Peyer's patch (tissue), 4 donors: ENCODE results near the gene GJA5.

ENCODE experiments used
- POLR2A ChIP-seq, 2 donors: fragments of 450-650 bp; IDR thresholded peaks; one replicate each; pipeline ENCODE4 v1.5.1; 2017; ENCODE audit warnings: antibody characterized with exemption in 2 of 2, mild to moderate bottlenecking in 2 of 2, moderate library complexity in 2 of 2
- TF ChIP-seq, protein P1 (sequence below), 6 experiments: fragments of 450-650 bp in 4 of 6; fragments of 200-600 bp in 2 of 6; sonication (generic) in 1 of 6; IDR thresholded peaks; one replicate each; pipeline ENCODE4 v1.5.1; 2017 to 2019; ENCODE audit warnings: antibody characterized with exemption in 6 of 6, mild to moderate bottlenecking in 3 of 6, moderate library complexity in 1 of 6

DNA sequence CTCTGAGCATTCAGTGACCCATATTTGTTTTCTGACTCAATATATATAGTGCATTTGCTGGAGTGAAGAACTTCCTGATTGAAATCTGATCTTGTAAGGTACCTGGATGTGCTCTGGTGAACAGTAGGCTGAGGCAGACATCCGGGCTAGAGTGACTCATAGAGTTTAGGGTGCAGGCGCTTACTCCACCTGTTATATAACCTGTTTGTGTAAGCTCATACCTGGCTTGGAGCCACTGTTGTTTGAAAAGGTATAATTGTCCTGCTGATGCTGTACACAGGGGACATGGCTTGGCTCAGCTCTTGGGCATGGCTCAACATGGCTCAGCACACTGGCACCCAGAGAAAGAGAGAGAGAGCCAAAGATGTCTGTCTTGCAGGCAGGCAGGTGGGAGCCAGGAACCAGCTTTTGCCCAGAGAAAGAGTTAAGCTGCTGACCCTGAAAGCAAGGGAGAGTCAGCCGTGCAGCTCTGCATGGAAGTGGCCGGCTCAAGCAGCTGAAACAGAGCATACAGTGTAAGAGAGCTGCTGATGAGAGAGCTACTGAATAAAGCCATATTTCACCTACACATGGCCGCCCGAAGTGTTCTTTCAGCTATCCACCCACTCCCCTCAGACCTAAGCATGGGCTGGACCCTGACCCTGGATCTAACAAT lies 43.2 kb downstream of the GJA5 start:
- TF ChIP-seq, protein P1, sequence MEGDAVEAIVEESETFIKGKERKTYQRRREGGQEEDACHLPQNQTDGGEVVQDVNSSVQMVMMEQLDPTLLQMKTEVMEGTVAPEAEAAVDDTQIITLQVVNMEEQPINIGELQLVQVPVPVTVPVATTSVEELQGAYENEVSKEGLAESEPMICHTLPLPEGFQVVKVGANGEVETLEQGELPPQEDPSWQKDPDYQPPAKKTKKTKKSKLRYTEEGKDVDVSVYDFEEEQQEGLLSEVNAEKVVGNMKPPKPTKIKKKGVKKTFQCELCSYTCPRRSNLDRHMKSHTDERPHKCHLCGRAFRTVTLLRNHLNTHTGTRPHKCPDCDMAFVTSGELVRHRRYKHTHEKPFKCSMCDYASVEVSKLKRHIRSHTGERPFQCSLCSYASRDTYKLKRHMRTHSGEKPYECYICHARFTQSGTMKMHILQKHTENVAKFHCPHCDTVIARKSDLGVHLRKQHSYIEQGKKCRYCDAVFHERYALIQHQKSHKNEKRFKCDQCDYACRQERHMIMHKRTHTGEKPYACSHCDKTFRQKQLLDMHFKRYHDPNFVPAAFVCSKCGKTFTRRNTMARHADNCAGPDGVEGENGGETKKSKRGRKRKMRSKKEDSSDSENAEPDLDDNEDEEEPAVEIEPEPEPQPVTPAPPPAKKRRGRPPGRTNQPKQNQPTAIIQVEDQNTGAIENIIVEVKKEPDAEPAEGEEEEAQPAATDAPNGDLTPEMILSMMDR (IDR thresholded peaks at IDR 0.05), result no peak
- TF ChIP-seq POLR2A (IDR thresholded peaks at IDR 0.05), result no peak
